Measurements from ENCODE around the gene TKTL1.

Gene TKTL1

GRCh38 chrX:154365997-154366665, 70.5 kb downstream of the TKTL1 start:
- Histone ChIP-seq H3K9me3 (ENCODE audit: insufficient read depth, low read length) (no peaks in the 10 kb centered on the region), H3K79me2 (ENCODE audit: insufficient read depth, low read length) (0 out of 2 replicates have a peak, but pooled peaks cover 7% of the 10 kb centered on the region)

GRCh38 chrX:154366666-154367055, 71.1 kb downstream of the TKTL1 start:
- H3K9me2 ChIP-seq (replicated peaks; ENCODE audit: insufficient read depth, low read length), result no peaks in the 10 kb centered on the region
- TF ChIP-seq EZH2phosphoT487 (conservative IDR thresholded peaks at IDR 0.05; ENCODE audit: low read length) (no peak), CTCF (IDR thresholded peaks at IDR 0.05; ENCODE audit: insufficient read depth, low read length, poor library complexity, severe bottlenecking) (no peak)
- no peak overlapping the region for H3K4me3 ChIP-seq (ENCODE audit: insufficient read depth, low read length, poor library complexity, severe bottlenecking)
- H3K36me3 ChIP-seq (ENCODE audit: low read length), result no peaks in the 10 kb centered on the region
- H3K27ac ChIP-seq (ENCODE audit: low read depth, low read length), result no peak overlapping the region
- no peaks in the 10 kb centered on the region for H3F3A ChIP-seq (ENCODE audit: insufficient read depth)
- no peak overlapping the region for H3K9ac ChIP-seq (ENCODE audit: low read length)
- no peak overlapping the region for H3K4me2 ChIP-seq (ENCODE audit: low read depth, low read length, poor library complexity, severe bottlenecking)
- H3K9me3 ChIP-seq (ENCODE audit: insufficient read depth, low read length), result no peaks in the 10 kb centered on the region
- H3K27me3 ChIP-seq (ENCODE audit: low read length), result no peaks in the 10 kb centered on the region
- H2AFZ ChIP-seq (ENCODE audit: low read depth, low read length, severe bottlenecking), result no peak overlapping the region
- H3K79me2 ChIP-seq (ENCODE audit: insufficient read depth, low read length), result 0 out of 2 replicates have a peak, but pooled peaks cover 7% of the 10 kb centered on the region
- H4K20me1 ChIP-seq (ENCODE audit: low read depth, low read length), result no peaks in the 10 kb centered on the region

More at GRCh38 chrX:154365997-154366665, 70.5 kb downstream of the TKTL1 start:
- TF ChIP-seq CTCF (IDR thresholded peaks at IDR 0.05; ENCODE audit: insufficient read depth, low read length, poor library complexity, severe bottlenecking) (no peak), EZH2phosphoT487 (conservative IDR thresholded peaks at IDR 0.05; ENCODE audit: low read length) (no peak)
- no peaks in the 10 kb centered on the region for H3K36me3 ChIP-seq (ENCODE audit: low read length)
- no peak overlapping the region for H2AFZ ChIP-seq (ENCODE audit: low read depth, low read length, severe bottlenecking)
- H3K9ac ChIP-seq (ENCODE audit: low read length), result no peak overlapping the region
- H3K27ac ChIP-seq (ENCODE audit: low read depth, low read length), result no peak overlapping the region
- H3K4me2 ChIP-seq (ENCODE audit: low read depth, low read length, poor library complexity, severe bottlenecking), result no peak overlapping the region
- no peaks in the 10 kb centered on the region for H3K9me2 ChIP-seq (replicated peaks; ENCODE audit: insufficient read depth, low read length)
- no peaks in the 10 kb centered on the region for H3K27me3 ChIP-seq (ENCODE audit: low read length)
- no peaks in the 10 kb centered on the region for H3F3A ChIP-seq (ENCODE audit: insufficient read depth)
- H3K4me3 ChIP-seq (ENCODE audit: insufficient read depth, low read length, poor library complexity, severe bottlenecking), result no peak overlapping the region
- no peaks in the 10 kb centered on the region for H4K20me1 ChIP-seq (ENCODE audit: low read depth, low read length)

GRCh38 chrX:154367474-154368308, 72.1 kb downstream of the TKTL1 start:
- H3K4me2 ChIP-seq (ENCODE audit: low read depth, low read length, poor library complexity, severe bottlenecking), result no peak overlapping the region
- H3F3A ChIP-seq (ENCODE audit: insufficient read depth), result no peaks in the 10 kb centered on the region
- 0 out of 2 replicates have a peak, but pooled peaks cover 7% of the 10 kb centered on the region for H3K79me2 ChIP-seq (ENCODE audit: insufficient read depth, low read length)
- H3K9ac ChIP-seq (ENCODE audit: low read length), result no peak overlapping the region
- no peak overlapping the region for H3K27ac ChIP-seq (ENCODE audit: low read depth, low read length)
- H3K4me3 ChIP-seq (ENCODE audit: insufficient read depth, low read length, poor library complexity, severe bottlenecking), result no peak overlapping the region
- TF ChIP-seq EZH2phosphoT487 (conservative IDR thresholded peaks at IDR 0.05; ENCODE audit: low read length) (no peak), CTCF (IDR thresholded peaks at IDR 0.05; ENCODE audit: insufficient read depth, low read length, poor library complexity, severe bottlenecking) (no peak)
- H2AFZ ChIP-seq (ENCODE audit: low read depth, low read length, severe bottlenecking), result no peak overlapping the region
- H3K9me3 ChIP-seq (ENCODE audit: insufficient read depth, low read length), result no peaks in the 10 kb centered on the region
- no peaks in the 10 kb centered on the region for H3K36me3 ChIP-seq (ENCODE audit: low read length)
- no peaks in the 10 kb centered on the region for H3K9me2 ChIP-seq (replicated peaks; ENCODE audit: insufficient read depth, low read length)
- H4K20me1 ChIP-seq (ENCODE audit: low read depth, low read length), result no peaks in the 10 kb centered on the region
- H3K27me3 ChIP-seq (ENCODE audit: low read length), result no peaks in the 10 kb centered on the region
